Measurements from ENCODE around the gene FAM78A.

- TF ChIP-seq CTCF (IDR thresholded peaks at IDR 0.05) (no peak), POLR2AphosphoS5 (IDR thresholded peaks at IDR 0.05) (no peak), POLR2A (IDR thresholded peaks at IDR 0.05) (no peak)
Measured at GRCh38 chr9:131292937-131293336, 16.6 kb upstream of the FAM78A start.

All from transverse colon (tissue), 4 donors.